GM21576 (cell line): ENCODE measurements around the gene PRKCQ.

Source experiments
- ATAC-seq: cut with Tn5 transposase; IDR thresholded peaks from one replicate; pipeline ENCODE4 v1.9.1; 2021; ENCODE audit warnings: mild to moderate bottlenecking, moderate library complexity; ENCODE audit not compliant: unreplicated experiment

The PRKCQ gene

GRCh38 chr10:6570893-6571292, 9.2 kb downstream of the PRKCQ start:
- ATAC-seq, result no peak

- no peak for ATAC-seq
Observed at GRCh38 chr10:6569259-6569658, 10.8 kb downstream of the PRKCQ start.

- no peak for ATAC-seq
Observed at GRCh38 chr10:6567884-6568283, 12.2 kb downstream of the PRKCQ start.

GRCh38 chr10:6567203-6567703, 12.8 kb downstream of the PRKCQ start:
- no peak for ATAC-seq

- no peak for ATAC-seq
Observed at GRCh38 chr10:6565588-6565987, 14.5 kb downstream of the PRKCQ start.

GRCh38 chr10:6564367-6564766, 15.7 kb downstream of the PRKCQ start:
- no peak for ATAC-seq

- ATAC-seq, result no peak
Observed at GRCh38 chr10:6563731-6564130, 16.3 kb downstream of the PRKCQ start.

- ATAC-seq, result no peak
Observed at GRCh38 chr10:6563075-6563474, 17.0 kb downstream of the PRKCQ start.

- no peak for ATAC-seq
Observed at GRCh38 chr10:6562221-6562620, 17.9 kb downstream of the PRKCQ start.

- no peak for ATAC-seq
Observed at GRCh38 chr10:6561552-6561951, 18.5 kb downstream of the PRKCQ start.

GRCh38 chr10:6558759-6559461, 21.2 kb downstream of the PRKCQ start:
- no peak for ATAC-seq

GRCh38 chr10:6558272-6558671, 21.8 kb downstream of the PRKCQ start:
- no peak for ATAC-seq

GRCh38 chr10:6553937-6554336, 26.1 kb downstream of the PRKCQ start:
- no peak for ATAC-seq

- no peak for ATAC-seq
Observed at GRCh38 chr10:6543431-6544005, 36.6 kb downstream of the PRKCQ start.

GRCh38 chr10:6542999-6543430, 37.1 kb downstream of the PRKCQ start:
- ATAC-seq, result no peak

- ATAC-seq, result no peak
Observed at GRCh38 chr10:6539833-6540232, 40.2 kb downstream of the PRKCQ start.

GRCh38 chr10:6537770-6538169, 42.3 kb downstream of the PRKCQ start:
- ATAC-seq, result no peak

- ATAC-seq, result no peak
Observed at GRCh38 chr10:6536102-6536501, 44.0 kb downstream of the PRKCQ start.

GRCh38 chr10:6535156-6535764, 44.8 kb downstream of the PRKCQ start:
- ATAC-seq, result no peak

- ATAC-seq, result no peak
Observed at GRCh38 chr10:6532321-6532720, 47.8 kb downstream of the PRKCQ start.

GRCh38 chr10:6530966-6531365, 49.1 kb downstream of the PRKCQ start:
- ATAC-seq, result no peak

- ATAC-seq, result no peak
Observed at GRCh38 chr10:6530211-6530840, 49.8 kb downstream of the PRKCQ start.
